ENCODE results near the gene FOXJ1.

- TF ChIP-seq GATA2 (IDR thresholded peaks at IDR 0.05; ENCODE audit: low read depth, low read length), result no peak
- no peak for TF ChIP-seq GATA3 (IDR thresholded peaks at IDR 0.05; ENCODE audit: low read depth, low read length)
These were observed 54.7 kb downstream of the FOXJ1 start for GRCh38 chr17:76086384-76086783.

All from SH-SY5Y (cell line).